Measurements from ENCODE around the gene BEX1. TPM values are rescaled to one million over a fixed set of nuclear protein-coding genes. Genes with fewer than 3 reads are reported as not detected.
"Not testable (repeated sequence)": the region's sequence is repeated elsewhere in the genome, so short reads cannot be mapped to it uniquely, and the experiment has no call there.

The BEX1 gene
- 0.34 TPM for polyA plus RNA-seq (ENCODE audit: insufficient read length)

GRCh38 chrX:103063918-103064434, at the start of gene BEX1:
BEX1 (minus strand) TSS chrX:103064171; CDS start chrX:103063274, 897 bp downstream.
- no peak for DNase-seq

GRCh38 chrX:103109497-103109896, 45.5 kb upstream of the BEX1 start:
- DNase-seq, result not testable (repeated sequence)

- DNase-seq, result no peak
Measured at GRCh38 chrX:103107836-103108235, 43.9 kb upstream of the BEX1 start.

GRCh38 chrX:103107227-103107737, 43.3 kb upstream of the BEX1 start:
- not testable (repeated sequence) for DNase-seq

GRCh38 chrX:103104370-103104769, 40.4 kb upstream of the BEX1 start:
- DNase-seq, result not testable (repeated sequence)

GRCh38 chrX:103103866-103104265, 39.9 kb upstream of the BEX1 start:
- DNase-seq, result not testable (repeated sequence)

GRCh38 chrX:103101299-103102042, 37.5 kb upstream of the BEX1 start:
- DNase-seq, result no peak

GRCh38 chrX:103100484-103100883, 36.5 kb upstream of the BEX1 start:
- DNase-seq, result no peak

- DNase-seq, result no peak
Measured at GRCh38 chrX:103099691-103100090, 35.7 kb upstream of the BEX1 start.

GRCh38 chrX:103098488-103098887, 34.5 kb upstream of the BEX1 start:
- no peak for DNase-seq

GRCh38 chrX:103092942-103093341, 29.0 kb upstream of the BEX1 start, which contains the start of gene NXF3:
NXF3 (minus strand) TSS chrX:103093143; CDS start chrX:103093023, 120 bp downstream.
- no peak for DNase-seq

GRCh38 chrX:103081051-103081450, 17.1 kb upstream of the BEX1 start:
- DNase-seq, result no peak

- DNase-seq, result no peak
Measured at GRCh38 chrX:103073467-103073866, 9.5 kb upstream of the BEX1 start.

GRCh38 chrX:103066606-103067005, 2.6 kb upstream of the BEX1 start:
- DNase-seq, result no peak

GRCh38 chrX:103063191-103063845, 653 bp downstream of the BEX1 start:
- peak; percentile 3 for DNase-seq

GRCh38 chrX:103061486-103061885, 2.5 kb downstream of the BEX1 start:
- no peak for DNase-seq

- DNase-seq, result no peak
Measured at GRCh38 chrX:103056902-103057301, 7.1 kb downstream of the BEX1 start.

GRCh38 chrX:103052625-103053024, 11.3 kb downstream of the BEX1 start:
- no peak for DNase-seq

GRCh38 chrX:103051260-103051789, 12.6 kb downstream of the BEX1 start:
- DNase-seq, result no peak

- DNase-seq, result not testable (repeated sequence)
Measured at GRCh38 chrX:103033371-103033770, 30.6 kb downstream of the BEX1 start.

- DNase-seq, result no peak
Measured at GRCh38 chrX:103017542-103017941, 46.4 kb downstream of the BEX1 start.

GRCh38 chrX:103012945-103013344, 51.0 kb downstream of the BEX1 start:
- DNase-seq, result no peak

Measured in hindlimb muscle (tissue), 1 donor.